Kidney epithelial cell (primary cell): Measurements from ENCODE around the gene ZNF154. TPM values are rescaled to one million over a fixed set of nuclear protein-coding genes. Genes with fewer than 3 reads are reported as not detected.
"Not testable (repeated sequence)": the region's sequence is repeated elsewhere in the genome, so short reads cannot be mapped to it uniquely, and the experiment has no call there.

Experiments used
- DNase-seq: peaks from one replicate; pipeline ENCODE4 v3.0.0-alpha.2; 2010; ENCODE audit warnings: low read depth
- H3K27me3 ChIP-seq: 2 replicates; pipeline ENCODE4 v1.6.0; 2011; ENCODE audit warnings: low read length; ENCODE audit not compliant: control insufficient read depth, insufficient read depth
- H3K36me3 ChIP-seq: 2 replicates; pipeline ENCODE4 v1.5.1; 2011; ENCODE audit warnings: low read length; ENCODE audit not compliant: control insufficient read depth, insufficient read depth
- H3K4me3 ChIP-seq: 2 replicates; pipeline ENCODE4 v1.5.1; 2011; ENCODE audit warnings: low read depth, mild to moderate bottlenecking, control low read depth, low read length
- total RNA-seq: library from RNA; depleted of rRNA; stranded (reverse); fragments of >200 nt; gene quantifications from 2 replicates; pipeline ENCODE4 v1.2.3, GENCODE V29; 2015
- TF ChIP-seq, protein P1 (sequence below): IDR thresholded peaks from 2 replicates; pipeline ENCODE4 v1.5.1; 2011; ENCODE audit warnings: mild to moderate bottlenecking, moderate library complexity, low read length, control low read depth, inconsistent platforms; ENCODE audit not compliant: insufficient read depth, poor library complexity, severe bottlenecking

ZNF154 gene
- total RNA-seq, 1 donor from 2014 or later: 3.3 TPM

DNA sequence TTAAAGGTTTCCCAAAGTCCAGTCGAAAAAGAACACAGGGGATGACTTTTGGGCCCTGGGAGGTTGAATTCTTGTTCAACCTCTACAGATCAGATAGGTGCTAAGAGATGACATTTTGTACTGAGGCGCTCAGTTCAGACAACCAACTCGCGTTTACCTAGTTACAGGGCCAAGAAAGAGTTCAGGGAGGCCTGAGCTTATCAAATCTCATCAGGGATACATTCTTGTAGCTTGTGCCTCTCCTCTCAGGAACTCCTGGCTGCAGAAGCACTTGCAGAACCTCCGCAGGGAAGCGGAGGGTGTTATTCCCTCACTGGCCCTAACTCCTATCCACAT lies 38.4 kb upstream of the ZNF154 start:
- Histone ChIP-seq H3K4me3 (peak overlapping the region; percentile 89), H3K36me3 (peaks cover 4% of the 10 kb centered on the region), H3K27me3 (no peaks in the 10 kb centered on the region)
- no peak for DNase-seq
- TF ChIP-seq, protein P1, sequence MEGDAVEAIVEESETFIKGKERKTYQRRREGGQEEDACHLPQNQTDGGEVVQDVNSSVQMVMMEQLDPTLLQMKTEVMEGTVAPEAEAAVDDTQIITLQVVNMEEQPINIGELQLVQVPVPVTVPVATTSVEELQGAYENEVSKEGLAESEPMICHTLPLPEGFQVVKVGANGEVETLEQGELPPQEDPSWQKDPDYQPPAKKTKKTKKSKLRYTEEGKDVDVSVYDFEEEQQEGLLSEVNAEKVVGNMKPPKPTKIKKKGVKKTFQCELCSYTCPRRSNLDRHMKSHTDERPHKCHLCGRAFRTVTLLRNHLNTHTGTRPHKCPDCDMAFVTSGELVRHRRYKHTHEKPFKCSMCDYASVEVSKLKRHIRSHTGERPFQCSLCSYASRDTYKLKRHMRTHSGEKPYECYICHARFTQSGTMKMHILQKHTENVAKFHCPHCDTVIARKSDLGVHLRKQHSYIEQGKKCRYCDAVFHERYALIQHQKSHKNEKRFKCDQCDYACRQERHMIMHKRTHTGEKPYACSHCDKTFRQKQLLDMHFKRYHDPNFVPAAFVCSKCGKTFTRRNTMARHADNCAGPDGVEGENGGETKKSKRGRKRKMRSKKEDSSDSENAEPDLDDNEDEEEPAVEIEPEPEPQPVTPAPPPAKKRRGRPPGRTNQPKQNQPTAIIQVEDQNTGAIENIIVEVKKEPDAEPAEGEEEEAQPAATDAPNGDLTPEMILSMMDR: no peak

DNA sequence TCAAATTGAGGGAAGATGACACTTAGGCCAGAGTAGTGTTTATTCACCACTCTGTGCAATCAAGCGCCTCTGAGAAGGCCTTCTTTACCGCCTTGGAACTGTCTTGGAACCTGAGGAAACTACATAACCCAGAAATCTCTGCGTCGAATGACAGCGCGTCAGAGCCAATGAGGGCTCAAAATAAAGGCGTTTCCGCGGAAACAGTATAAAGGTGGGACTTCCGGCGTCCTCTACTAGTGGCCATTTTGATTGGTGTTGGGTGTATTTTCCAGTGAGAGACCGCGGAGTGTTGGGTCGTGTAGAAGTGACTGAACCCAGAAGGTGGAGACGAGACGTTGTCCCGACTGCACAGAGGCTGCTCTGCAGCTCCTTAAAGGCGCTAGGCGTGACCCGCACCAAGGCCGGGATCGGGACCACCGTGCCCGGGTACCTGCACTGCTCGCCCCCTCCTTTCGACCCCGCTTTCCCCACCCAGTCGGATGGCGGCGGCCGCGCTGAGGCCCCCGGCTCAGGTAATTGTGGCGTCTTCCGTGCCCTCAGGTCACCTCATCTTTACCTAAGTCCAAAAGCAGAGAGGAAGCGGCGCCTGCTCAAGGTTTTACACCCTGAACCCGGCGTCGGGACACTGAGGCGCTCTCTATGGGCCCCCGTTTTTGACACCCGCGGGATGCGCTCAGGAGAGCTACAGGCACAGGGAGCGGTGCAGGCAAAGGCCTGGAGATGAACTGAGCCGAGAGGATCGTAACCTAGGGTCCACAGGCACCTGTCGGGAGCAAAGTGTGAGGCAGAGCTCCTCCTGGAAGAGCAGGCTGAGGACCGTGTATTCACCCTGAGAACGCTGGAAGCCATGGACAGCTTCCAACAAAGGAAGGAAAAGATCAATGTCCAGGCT lies 37.8 kb upstream of the ZNF154 start, which contains the start of gene ZNF776:
Gene ZNF776, plus strand, starts transcription at position 236 of the 892 bp plus-strand sequence. Its CDS starts 244 bp downstream, at position 480.
- DNase-seq: peak; percentile 70
- H3K36me3 ChIP-seq: peaks cover 2% of the 10 kb centered on the region
- H3K4me3 ChIP-seq: peak within 1 kb of the TSS; percentile 89
- TF ChIP-seq, protein P1: no peak
- no peaks in the 10 kb centered on the region for H3K27me3 ChIP-seq

GRCh38 chr19:57738770-57739169 lies 29.8 kb upstream of the ZNF154 start:
- H3K36me3 ChIP-seq, H3K4me3 ChIP-seq, H3K27me3 ChIP-seq, DNase-seq: not testable (repeated sequence)

GRCh38 chr19:57738320-57738719 lies 29.3 kb upstream of the ZNF154 start:
- DNase-seq, H3K4me3 ChIP-seq, H3K36me3 ChIP-seq, H3K27me3 ChIP-seq: not testable (repeated sequence)
- TF ChIP-seq, protein P1: peak; percentile 30

DNA sequence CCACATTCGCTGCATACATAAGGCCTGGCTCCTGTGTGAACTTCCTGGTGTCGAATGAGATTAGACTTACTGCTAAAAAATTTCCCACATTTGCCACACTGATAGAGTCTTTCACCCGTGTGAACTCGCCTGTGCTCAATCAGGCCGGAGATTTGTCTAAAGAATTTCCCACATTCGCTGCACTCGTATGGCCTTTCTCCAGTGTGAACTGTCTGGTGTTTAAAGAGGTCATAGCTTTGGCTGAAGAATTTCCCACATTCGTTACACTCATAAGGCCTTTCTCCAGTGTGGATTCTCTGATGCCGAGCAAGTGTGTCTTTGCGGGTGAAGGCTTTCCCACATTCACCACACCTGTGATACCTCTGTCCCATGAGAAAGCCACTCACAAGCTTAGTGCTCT lies 11.9 kb upstream of the ZNF154 start:
- Histone ChIP-seq H3K36me3 (peaks cover 2% of the 10 kb centered on the region), H3K4me3 (no peak overlapping the region), H3K27me3 (no peaks in the 10 kb centered on the region)
- DNase-seq: no peak
- TF ChIP-seq, protein P1: no peak

GRCh38 chr19:57719901-57720519 lies 11.0 kb upstream of the ZNF154 start:
- Histone ChIP-seq H3K36me3 (peaks cover 2% of the 10 kb centered on the region), H3K4me3 (no peak overlapping the region)
- TF ChIP-seq, protein P1: no peak

More at GRCh38 chr19:57719901-57720519, 11.0 kb upstream of the ZNF154 start:
- no peak for DNase-seq
- H3K27me3 ChIP-seq: no peaks in the 10 kb centered on the region
